IMR-90 (cell line): ENCODE data around the gene FEZF2.

Experiments used
- CEBPB ChIP-seq: IDR thresholded peaks from 2 replicates; pipeline ENCODE4 v1.6.1; 2012; ENCODE audit warnings: low read depth, low read length, improper control_type of control experiment
- CTCF ChIP-seq: conservative IDR thresholded peaks from 2 replicates; pipeline ENCODE4 v1.5.1; 2012; ENCODE audit warnings: mild to moderate bottlenecking, low read depth, low read length, improper control_type of control experiment
- POLR2A ChIP-seq: IDR thresholded peaks from 2 replicates; pipeline ENCODE4 v1.6.1; 2012; ENCODE audit warnings: mild to moderate bottlenecking, low read depth, low read length
- USF2 ChIP-seq: fragments of 150-350 bp; IDR thresholded peaks from 2 replicates; pipeline ENCODE4 v1.6.1; 2017; ENCODE audit warnings: mild to moderate bottlenecking, antibody characterized with exemption, low read length, low read depth

GRCh38 chr3:62369476-62369743, 3.9 kb downstream of the FEZF2 start:
- no peak for TF ChIP-seq CTCF
- TF ChIP-seq USF2, result no peak
- TF ChIP-seq CEBPB, result no peak
- no peak for TF ChIP-seq POLR2A
